ENCODE measurements around the gene ACOX1. TPM values are rescaled to one million over a fixed set of nuclear protein-coding genes. Genes with fewer than 3 reads are reported as not detected.

The ACOX1 gene
- total and polyA plus RNA-seq, 4 donors, result 33.3 to 293 (median 63.4) TPM

GRCh38 chr17:75917141-75917916, 61.6 kb downstream of the ACOX1 start:
- H3K9ac ChIP-seq (ENCODE audit: low read depth in 1 of 2, low read length in 2 of 2), result no peak overlapping the region
- H3K4me1 ChIP-seq (ENCODE audit: control insufficient read depth in 4 of 4, insufficient read depth in 4 of 4, low read length in 3 of 4), result peaks cover 0 to 6% (median 6%) of the 10 kb centered on the region in 4 donors
- H3K27ac ChIP-seq (ENCODE audit: low read depth in 1 of 2, low read length in 2 of 2), result no peak overlapping the region
- no peaks in the 10 kb centered on the region for H3K27me3 ChIP-seq (ENCODE audit: control insufficient read depth in 4 of 4, insufficient read depth in 4 of 4, low read length in 3 of 4)
- no peak overlapping the region for H3K4me3 ChIP-seq (ENCODE audit: low read depth in 1 of 3, low read length in 3 of 3)
- no peaks in the 10 kb centered on the region for H3K9me3 ChIP-seq (ENCODE audit: control insufficient read depth in 4 of 4, low read length in 3 of 4)
- no peak for DNase-seq (ENCODE audit: low spot score)
- WGBS, result 93% methylated on average over 22 of the region's 23 CpGs
- no peak for TF ChIP-seq REST (IDR thresholded peaks at IDR 0.05)
- no peak for TF ChIP-seq ZBTB33 (IDR thresholded peaks at IDR 0.05)
- no peak for TF ChIP-seq JUND (IDR thresholded peaks at IDR 0.05)
- TF ChIP-seq RAD21 (IDR thresholded peaks at IDR 0.05), result no peak
- no peak for TF ChIP-seq NR2F2 (IDR thresholded peaks at IDR 0.05)
- no peak for TF ChIP-seq YY1 (IDR thresholded peaks at IDR 0.05)
- TF ChIP-seq HNF4G (IDR thresholded peaks at IDR 0.05), result no peak
- H3K36me3 ChIP-seq (ENCODE audit: control insufficient read depth in 4 of 4, insufficient read depth in 3 of 4, low read depth in 1 of 4, low read length in 3 of 4), result no peaks in the 10 kb centered on the region

- no peak overlapping the region for H3K4me3 ChIP-seq (ENCODE audit: low read depth in 1 of 3, low read length in 3 of 3)
- H3K4me1 ChIP-seq (ENCODE audit: control insufficient read depth in 4 of 4, insufficient read depth in 4 of 4, low read length in 3 of 4), result no peaks in the 10 kb centered on the region
- no peaks in the 10 kb centered on the region for H3K9me3 ChIP-seq (ENCODE audit: control insufficient read depth in 4 of 4, low read length in 3 of 4)
- TF ChIP-seq RAD21 (IDR thresholded peaks at IDR 0.05), result no peak
- no peak for TF ChIP-seq RXRA (IDR thresholded peaks at IDR 0.05)
- TF ChIP-seq HNF4A (conservative IDR thresholded peaks at IDR 0.05), result no peak
- no peak for TF ChIP-seq YY1 (IDR thresholded peaks at IDR 0.05)
- TF ChIP-seq REST (IDR thresholded peaks at IDR 0.05), result no peak
- no peak for TF ChIP-seq GABPA (IDR thresholded peaks at IDR 0.05 in 1 of 2, conservative IDR thresholded peaks at IDR 0.05 in 1 of 2)
- no peak overlapping the region for H3K27ac ChIP-seq (ENCODE audit: low read depth in 1 of 2, low read length in 2 of 2)
- no peaks in the 10 kb centered on the region for H3K36me3 ChIP-seq (ENCODE audit: control insufficient read depth in 4 of 4, insufficient read depth in 3 of 4, low read depth in 1 of 4, low read length in 3 of 4)
- no peak overlapping the region for H3K9ac ChIP-seq (ENCODE audit: low read depth in 1 of 2, low read length in 2 of 2)
- WGBS, result 96% methylated on average over 8 of the region's 8 CpGs
- no peaks in the 10 kb centered on the region for H3K27me3 ChIP-seq (ENCODE audit: control insufficient read depth in 4 of 4, insufficient read depth in 4 of 4, low read length in 3 of 4)
- no peak for DNase-seq (ENCODE audit: low spot score)
These were observed 63.7 kb downstream of the ACOX1 start for GRCh38 chr17:75915268-75915667.
